Measurements from ENCODE around the gene FRMD5.

Gene FRMD5

GRCh38 chr15:43880406-43881194 is 314.5 kb downstream of the FRMD5 start:
- TF ChIP-seq CTCF (IDR thresholded peaks at IDR 0.05; ENCODE audit: borderline replicate concordance, extremely low read depth, low read length, poor library complexity, severe bottlenecking) = no peak
- TF ChIP-seq EZH2 (IDR thresholded peaks at IDR 0.05; ENCODE audit: borderline replicate concordance, low read depth, low read length, severe bottlenecking) = no peak
- Histone ChIP-seq H2AFZ (ENCODE audit: low read depth, low read length) (no peak overlapping the region), H3K79me2 (ENCODE audit: insufficient read depth, low read length) (no peaks in the 10 kb centered on the region), H3K4me1 (ENCODE audit: insufficient read depth, low read length) (no peaks in the 10 kb centered on the region), H3K4me2 (ENCODE audit: insufficient read depth, low read length) (no peak overlapping the region), H3K27ac (ENCODE audit: low read length) (no peak overlapping the region), H3K4me3 (ENCODE audit: low read depth in 1 of 2, low read length in 2 of 2) (no peak overlapping the region), H3K9ac (ENCODE audit: low read depth, low read length) (no peak overlapping the region), H4K20me1 (ENCODE audit: insufficient read depth, low read length) (no peaks in the 10 kb centered on the region; the same call in 1 of the 2 replicates), H3K27me3 (ENCODE audit: insufficient read depth, low read length, poor library complexity) (no peaks in the 10 kb centered on the region), H3K36me3 (ENCODE audit: insufficient read depth, low read length) (peaks cover 77% of the 10 kb centered on the region), H3K9me3 (ENCODE audit: insufficient read depth, low read length, severe bottlenecking) (no peaks in the 10 kb centered on the region)
- DNase-seq = no peak
- ATAC-seq (ENCODE audit: insufficient read depth, low read depth) = no peak

DNA sequence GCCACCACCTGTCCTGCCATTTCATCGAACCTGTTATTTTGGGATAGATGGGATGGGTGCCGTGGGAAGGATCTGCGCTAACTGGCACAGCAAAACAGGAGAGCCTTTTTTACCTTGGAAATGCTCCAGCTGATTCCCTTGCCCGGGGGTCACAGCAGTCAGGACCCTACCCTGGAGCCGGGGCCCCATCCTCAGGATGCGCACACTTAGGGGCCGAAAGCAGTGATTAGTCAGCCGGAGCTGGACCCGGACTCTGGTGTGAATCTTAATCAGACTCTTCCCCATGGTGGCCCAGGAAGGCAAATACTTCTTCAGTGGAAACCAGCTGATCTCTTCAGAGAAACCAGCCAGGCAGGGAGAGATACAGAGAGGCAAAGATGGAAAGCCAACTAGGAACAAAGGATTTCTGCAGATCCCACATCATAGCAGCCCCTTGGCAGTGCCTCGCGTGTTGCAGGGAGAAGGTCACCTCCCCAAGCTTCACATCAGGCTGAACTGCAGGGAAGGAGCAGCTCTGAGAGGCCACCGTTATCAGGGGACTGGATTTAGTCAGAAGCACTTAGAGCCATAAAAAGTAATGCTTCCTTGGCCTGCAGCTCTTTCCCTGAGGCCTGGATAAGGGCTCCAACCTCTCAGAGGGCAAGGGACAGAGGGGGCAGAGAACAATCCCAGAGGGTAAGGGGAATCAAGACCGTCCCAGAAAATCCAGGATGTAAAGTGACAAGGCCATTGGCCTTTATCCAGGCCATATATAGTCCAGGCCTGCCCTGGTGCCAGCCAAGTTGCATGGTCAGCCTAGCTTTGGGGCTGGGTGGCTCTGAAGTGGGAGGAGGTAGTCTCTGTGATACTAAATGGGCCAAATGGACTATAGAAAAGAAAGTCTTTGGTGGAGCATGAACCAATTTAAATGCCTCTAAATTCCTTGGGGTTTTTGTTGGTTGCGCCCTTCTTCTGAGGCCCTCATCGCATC is 315.4 kb downstream of the FRMD5 start:
- Histone ChIP-seq H3K27ac (ENCODE audit: low read length) (no peak overlapping the region), H4K20me1 (ENCODE audit: insufficient read depth, low read length) (no peaks in the 10 kb centered on the region; the same call in 1 of the 2 replicates), H3K4me3 (ENCODE audit: low read depth in 1 of 2, low read length in 2 of 2) (no peak overlapping the region), H2AFZ (ENCODE audit: low read depth, low read length) (no peak overlapping the region), H3K4me1 (ENCODE audit: insufficient read depth, low read length) (no peaks in the 10 kb centered on the region), H3K79me2 (ENCODE audit: insufficient read depth, low read length) (no peaks in the 10 kb centered on the region), H3K27me3 (ENCODE audit: insufficient read depth, low read length, poor library complexity) (no peaks in the 10 kb centered on the region), H3K9me3 (ENCODE audit: insufficient read depth, low read length, severe bottlenecking) (no peaks in the 10 kb centered on the region), H3K36me3 (ENCODE audit: insufficient read depth, low read length) (peaks cover 80% of the 10 kb centered on the region), H3K9ac (ENCODE audit: low read depth, low read length) (no peak overlapping the region), H3K4me2 (ENCODE audit: insufficient read depth, low read length) (no peak overlapping the region)
- DNase-seq = no peak
- ATAC-seq (ENCODE audit: insufficient read depth, low read depth) = no peak
- TF ChIP-seq EZH2 (IDR thresholded peaks at IDR 0.05; ENCODE audit: borderline replicate concordance, low read depth, low read length, severe bottlenecking) (no peak), CTCF (IDR thresholded peaks at IDR 0.05; ENCODE audit: borderline replicate concordance, extremely low read depth, low read length, poor library complexity, severe bottlenecking) (no peak)

GRCh38 chr15:43878446-43878845 is 316.6 kb downstream of the FRMD5 start:
- Histone ChIP-seq H3K36me3 (ENCODE audit: insufficient read depth, low read length) (peaks cover 80% of the 10 kb centered on the region), H3K4me3 (ENCODE audit: low read depth in 1 of 2, low read length in 2 of 2) (no peak overlapping the region), H3K27ac (ENCODE audit: low read length) (no peak overlapping the region), H3K4me1 (ENCODE audit: insufficient read depth, low read length) (no peaks in the 10 kb centered on the region), H4K20me1 (ENCODE audit: insufficient read depth, low read length) (no peaks in the 10 kb centered on the region; the same call in 1 of the 2 replicates), H2AFZ (ENCODE audit: low read depth, low read length) (no peak overlapping the region), H3K9ac (ENCODE audit: low read depth, low read length) (no peak overlapping the region), H3K27me3 (ENCODE audit: insufficient read depth, low read length, poor library complexity) (no peaks in the 10 kb centered on the region), H3K79me2 (ENCODE audit: insufficient read depth, low read length) (no peaks in the 10 kb centered on the region), H3K9me3 (ENCODE audit: insufficient read depth, low read length, severe bottlenecking) (no peaks in the 10 kb centered on the region), H3K4me2 (ENCODE audit: insufficient read depth, low read length) (no peak overlapping the region)
- DNase-seq (no peak), ATAC-seq (ENCODE audit: insufficient read depth, low read depth) (no peak)
- TF ChIP-seq CTCF (IDR thresholded peaks at IDR 0.05; ENCODE audit: borderline replicate concordance, extremely low read depth, low read length, poor library complexity, severe bottlenecking) (no peak), EZH2 (IDR thresholded peaks at IDR 0.05; ENCODE audit: borderline replicate concordance, low read depth, low read length, severe bottlenecking) (no peak)
